Measurements from ENCODE around the gene MXI1.

- TF ChIP-seq CTCF (conservative IDR thresholded peaks at IDR 0.05; ENCODE audit: low read depth, low read length): no peak
- no peak for TF ChIP-seq EZH2 (IDR thresholded peaks at IDR 0.05; ENCODE audit: borderline replicate concordance, low read depth, low read length, poor library complexity, severe bottlenecking)
These were observed 2.2 kb upstream of the MXI1 start for GRCh38 chr10:110205051-110205675.
